Measurements from ENCODE around the gene DUS1L. TPM values are rescaled to one million over a fixed set of nuclear protein-coding genes. Genes with fewer than 3 reads are reported as not detected.

Gene DUS1L
- total and polyA plus RNA-seq, 5 donors, result 51.3 to 82.1 (median 60.0) TPM

DNA sequence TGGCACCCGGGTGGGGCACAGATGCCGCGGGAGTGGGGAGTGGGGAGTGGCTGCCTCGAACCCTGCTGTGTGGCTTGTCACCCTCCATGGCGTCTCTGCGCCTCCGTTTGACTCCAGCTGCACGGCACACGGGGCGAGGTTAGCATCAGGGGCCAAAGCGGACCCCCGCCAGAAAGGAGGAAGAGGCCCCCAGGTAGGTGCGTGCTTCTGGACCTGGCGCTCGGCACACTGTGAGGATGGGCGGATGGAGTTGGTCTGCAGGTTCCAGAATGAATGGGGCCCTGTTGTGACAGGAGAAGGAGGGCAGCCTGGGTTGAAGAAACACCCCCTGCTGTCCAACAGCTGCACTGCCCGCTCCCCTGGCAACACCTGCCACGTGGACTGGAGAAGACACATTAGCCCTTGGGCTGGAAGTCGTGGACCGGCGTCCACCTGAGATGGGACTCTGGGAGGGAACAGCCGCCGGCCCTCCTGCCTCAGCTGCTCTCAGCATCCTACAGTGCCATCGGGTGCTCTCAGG, 41.8 kb upstream of the DUS1L start:
- DNase-seq, result peak in 2 of 3 donors; percentile 51 to 70
- 87% methylated on average over 24 of the region's 24 CpGs for WGBS
- Histone ChIP-seq H3K4me3 (ENCODE audit: low read length) (no peak overlapping the region), H3K27ac (ENCODE audit: low read length) (no peak overlapping the region), H3K9me3 (ENCODE audit: control insufficient read depth, low read length) (no peaks in the 10 kb centered on the region), H3K27me3 (ENCODE audit: control insufficient read depth, insufficient read depth) (no peaks in the 10 kb centered on the region), H3K4me1 (ENCODE audit: control insufficient read depth, insufficient read depth, low read length) (no peaks in the 10 kb centered on the region)
- intact Hi-C loops (cut with DNase I), result no loop called here
- no peak for ATAC-seq

DNA sequence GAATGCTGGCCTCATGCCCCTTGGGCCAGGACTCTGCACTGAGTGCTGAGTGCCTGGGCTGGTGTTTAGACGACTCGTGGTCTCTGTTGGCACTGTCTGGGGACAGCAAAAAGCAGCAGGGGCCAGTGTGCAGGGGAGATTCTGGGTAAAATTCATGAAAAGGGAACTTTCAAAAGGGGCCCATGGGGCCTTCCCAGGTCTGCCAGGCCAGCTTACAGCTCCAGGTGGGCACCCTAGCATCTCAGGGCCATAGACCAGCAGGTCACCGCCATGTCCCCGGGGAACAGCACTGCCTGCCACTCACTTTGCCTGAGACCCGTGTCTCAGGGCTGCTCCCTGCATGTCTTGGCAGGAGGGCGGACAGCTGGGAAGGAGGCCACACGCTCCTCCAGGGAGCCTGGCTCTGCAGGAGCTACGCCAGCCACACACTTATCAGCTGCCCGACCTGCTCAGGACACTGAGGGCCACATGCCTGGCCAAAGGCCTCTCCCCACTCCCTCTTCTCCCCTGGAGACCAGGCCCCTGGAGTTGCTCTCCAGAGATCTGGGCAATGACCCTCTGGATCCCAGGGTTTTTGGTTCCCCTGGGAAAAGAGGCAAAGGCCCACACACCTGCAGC, 41.2 kb upstream of the DUS1L start:
- ATAC-seq (peak; percentile 10 to 44), DNase-seq (peak; percentile 48 to 86 (median 80))
- peak overlapping the region; percentile 37 for H3K27ac ChIP-seq (ENCODE audit: low read length)
- H3K4me3 ChIP-seq (ENCODE audit: low read length), result no peak overlapping the region
- intact Hi-C loops (cut with DNase I), result no loop called here
- no peaks in the 10 kb centered on the region for H3K27me3 ChIP-seq (ENCODE audit: control insufficient read depth, insufficient read depth)
- 43% methylated on average over 9 of the region's 9 CpGs for WGBS
- no peaks in the 10 kb centered on the region for H3K9me3 ChIP-seq (ENCODE audit: control insufficient read depth, low read length)
- no peaks in the 10 kb centered on the region for H3K4me1 ChIP-seq (ENCODE audit: control insufficient read depth, insufficient read depth, low read length)

DNA sequence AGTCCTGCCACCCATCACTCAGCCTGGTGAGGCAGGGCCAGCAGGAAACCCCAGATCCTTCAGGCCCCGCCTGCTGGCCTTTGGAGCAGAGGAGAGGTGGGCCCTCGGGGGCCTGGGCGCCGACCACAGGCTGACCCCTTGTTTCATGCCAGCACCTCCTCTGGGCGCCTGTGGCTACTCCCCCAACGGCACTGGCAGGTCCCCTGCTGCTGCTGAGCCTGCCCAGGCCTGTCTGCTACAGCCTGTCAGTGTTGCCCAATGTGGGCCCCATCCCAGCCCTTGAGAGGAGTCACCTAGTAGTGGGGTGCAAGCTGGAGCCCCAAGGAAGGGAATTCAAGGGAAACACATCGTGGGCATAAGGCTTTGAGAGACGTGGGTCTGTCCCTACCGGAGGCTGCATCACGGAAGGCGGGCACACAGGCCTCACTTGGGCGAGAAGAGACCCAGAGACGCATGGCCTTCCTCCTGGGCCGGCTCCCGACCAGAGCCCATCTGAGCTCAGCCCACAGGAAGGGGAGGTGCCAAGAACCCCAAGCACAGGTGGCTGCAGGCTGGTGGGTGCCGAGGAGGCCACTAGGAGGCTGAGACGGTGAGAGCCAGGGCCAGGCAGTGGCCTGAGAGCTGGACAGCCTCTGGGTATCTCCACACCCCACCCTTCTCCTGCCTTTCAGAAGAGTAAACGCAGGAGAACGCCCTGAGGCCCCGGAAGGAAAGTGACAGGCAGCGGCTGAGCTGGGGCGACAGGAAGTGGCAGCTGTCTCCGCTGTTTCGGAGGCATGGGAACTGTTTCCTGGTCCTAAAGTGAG, 40.5 kb upstream of the DUS1L start:
- DNase-seq (peak in 2 of 3 donors; percentile 49 to 61), ATAC-seq (peak; percentile 36 to 48)
- Histone ChIP-seq H3K4me1 (ENCODE audit: control insufficient read depth, insufficient read depth, low read length) (no peaks in the 10 kb centered on the region), H3K27ac (ENCODE audit: low read length) (peak overlapping the region; percentile 37), H3K4me3 (ENCODE audit: low read length) (no peak overlapping the region), H3K27me3 (ENCODE audit: control insufficient read depth, insufficient read depth) (no peaks in the 10 kb centered on the region), H3K9me3 (ENCODE audit: control insufficient read depth, low read length) (no peaks in the 10 kb centered on the region)
- 29% methylated on average over 24 of the region's 24 CpGs for WGBS
- intact Hi-C loops (cut with DNase I), result no loop called here

DNA sequence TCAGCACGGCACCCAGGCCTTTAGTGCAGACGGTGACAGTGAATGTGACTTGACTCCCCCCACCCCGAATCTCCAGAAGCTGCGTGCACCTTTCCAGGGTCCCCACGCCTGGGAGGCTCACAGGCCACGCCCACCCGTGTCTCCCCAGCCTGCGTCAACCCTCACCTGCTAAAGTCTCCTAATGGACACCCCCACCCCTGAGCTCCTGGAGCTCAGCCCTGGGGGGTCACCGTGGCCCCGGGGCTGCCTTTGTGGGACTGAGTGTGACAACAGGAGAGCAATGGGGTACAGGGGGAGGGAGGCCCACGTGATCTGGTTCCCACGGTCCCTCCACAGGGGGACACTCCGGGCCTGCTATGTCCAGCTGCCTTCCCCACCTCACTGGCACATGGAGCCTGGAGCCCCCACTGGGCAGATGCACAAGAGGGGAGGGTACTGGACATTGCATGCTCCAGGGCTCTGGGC, 39.8 kb upstream of the DUS1L start:
- no peaks in the 10 kb centered on the region for H3K27me3 ChIP-seq (ENCODE audit: control insufficient read depth, insufficient read depth)
- no peaks in the 10 kb centered on the region for H3K4me1 ChIP-seq (ENCODE audit: control insufficient read depth, insufficient read depth, low read length)
- H3K9me3 ChIP-seq (ENCODE audit: control insufficient read depth, low read length), result no peaks in the 10 kb centered on the region
- ATAC-seq, result no peak
- no peak overlapping the region for H3K27ac ChIP-seq (ENCODE audit: low read length)
- WGBS, result 88% methylated on average over 13 of the region's 13 CpGs
- DNase-seq, result peak in 2 of 3 donors; percentile 40 to 61
- H3K4me3 ChIP-seq (ENCODE audit: low read length), result no peak overlapping the region
- intact Hi-C loops (cut with DNase I), result no loop called here

DNA sequence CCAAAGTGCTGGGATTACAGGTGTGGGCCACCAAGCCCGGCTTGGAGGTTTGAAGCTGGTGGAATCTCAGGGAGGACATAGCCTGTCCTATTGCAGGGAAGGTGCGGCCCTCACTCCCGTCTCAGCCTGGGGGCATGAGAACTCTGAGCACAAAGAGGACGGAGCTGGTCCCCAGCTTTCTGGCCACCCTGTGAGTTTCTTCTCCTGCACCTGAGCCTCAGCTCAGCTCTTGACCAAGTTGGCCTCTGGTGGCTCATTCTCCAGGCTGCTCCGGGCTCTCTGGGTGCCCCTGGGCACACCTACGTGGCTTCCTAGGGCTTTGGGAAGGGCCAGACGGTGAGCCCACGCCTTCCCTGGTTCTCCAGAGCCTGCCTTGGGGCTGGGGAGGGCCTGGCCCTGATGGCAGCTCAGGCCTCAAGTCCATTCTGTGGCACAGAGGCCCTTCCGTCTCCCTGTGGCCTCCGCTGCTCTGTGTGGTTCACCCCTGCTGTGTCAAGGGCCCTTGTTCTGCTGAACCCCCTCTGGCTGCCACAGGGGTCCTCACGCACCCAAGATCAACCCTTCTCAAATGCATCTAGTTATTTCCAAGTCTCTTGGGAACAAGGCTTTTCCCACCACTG, 39.3 kb upstream of the DUS1L start:
- intact Hi-C loops (cut with DNase I), result no loop called here

DNA sequence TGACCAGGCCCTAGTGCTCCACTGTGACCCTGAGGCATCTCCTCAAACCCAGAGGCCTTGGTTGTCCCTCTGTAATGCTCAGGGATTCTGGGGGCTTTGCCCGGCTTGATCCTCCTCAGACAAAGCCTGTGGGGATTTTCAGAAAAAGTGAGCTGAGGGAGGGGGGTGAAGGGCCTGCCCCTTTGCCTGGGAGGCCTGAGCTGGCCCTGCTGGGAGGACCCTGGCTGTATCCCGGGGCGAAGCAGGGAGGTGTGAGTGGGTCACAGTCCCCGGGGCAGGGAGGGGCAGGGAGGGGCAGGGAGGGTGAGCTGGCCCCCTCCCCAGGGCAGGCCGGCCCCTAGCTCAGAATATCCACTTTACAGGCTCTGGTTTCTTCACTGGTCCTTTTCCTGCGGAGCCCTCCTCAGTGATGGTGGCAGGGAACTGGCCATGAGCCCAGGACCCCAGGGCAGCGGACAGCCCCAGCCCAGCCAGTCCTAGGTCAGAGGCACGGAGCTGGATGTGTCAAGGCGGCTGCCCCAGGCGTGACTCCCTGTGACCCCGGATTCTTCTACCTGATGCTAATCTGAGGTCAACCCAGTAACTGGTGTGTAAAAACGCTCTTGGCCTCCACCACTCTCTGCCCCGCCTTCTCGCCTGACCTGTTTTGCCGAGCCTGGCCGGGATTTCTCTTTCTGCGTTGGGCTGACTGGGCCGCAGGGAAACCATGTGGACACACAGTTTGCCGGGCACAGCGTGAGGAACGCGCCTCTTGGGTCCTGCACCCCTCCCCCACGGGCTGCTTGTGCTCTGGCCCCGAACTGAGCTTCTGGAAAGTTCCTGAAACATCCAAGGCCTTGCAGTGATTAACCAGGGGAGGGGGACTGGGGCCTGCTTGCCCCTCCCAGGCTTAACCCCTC, 38.2 kb upstream of the DUS1L start:
- no peaks in the 10 kb centered on the region for H3K27me3 ChIP-seq (ENCODE audit: control insufficient read depth, insufficient read depth)
- H3K4me3 ChIP-seq (ENCODE audit: low read length), result no peak overlapping the region
- DNase-seq, result peak; percentile 74 to 91 (median 88)
- intact Hi-C loops (cut with DNase I), result no loop called here
- no peaks in the 10 kb centered on the region for H3K9me3 ChIP-seq (ENCODE audit: control insufficient read depth, low read length)
- H3K27ac ChIP-seq (ENCODE audit: low read length), result peak overlapping the region; percentile 3
- H3K4me1 ChIP-seq (ENCODE audit: control insufficient read depth, insufficient read depth, low read length), result no peaks in the 10 kb centered on the region
- ATAC-seq, result peak; percentile 21 to 22
- 36% methylated on average over 24 of the region's 24 CpGs for WGBS

More for the DNA sequence above, 39.3 kb upstream of the DUS1L start:
- no peak overlapping the region for H3K4me3 ChIP-seq (ENCODE audit: low read length)
- peak in 2 of 3 donors; percentile 41 to 47 for DNase-seq
- ATAC-seq, result no peak
- no peaks in the 10 kb centered on the region for H3K9me3 ChIP-seq (ENCODE audit: control insufficient read depth, low read length)
- H3K27ac ChIP-seq (ENCODE audit: low read length), result no peak overlapping the region
- WGBS, result 96% methylated on average over 11 of the region's 11 CpGs
- no peaks in the 10 kb centered on the region for H3K4me1 ChIP-seq (ENCODE audit: control insufficient read depth, insufficient read depth, low read length)
- no peaks in the 10 kb centered on the region for H3K27me3 ChIP-seq (ENCODE audit: control insufficient read depth, insufficient read depth)

DNA sequence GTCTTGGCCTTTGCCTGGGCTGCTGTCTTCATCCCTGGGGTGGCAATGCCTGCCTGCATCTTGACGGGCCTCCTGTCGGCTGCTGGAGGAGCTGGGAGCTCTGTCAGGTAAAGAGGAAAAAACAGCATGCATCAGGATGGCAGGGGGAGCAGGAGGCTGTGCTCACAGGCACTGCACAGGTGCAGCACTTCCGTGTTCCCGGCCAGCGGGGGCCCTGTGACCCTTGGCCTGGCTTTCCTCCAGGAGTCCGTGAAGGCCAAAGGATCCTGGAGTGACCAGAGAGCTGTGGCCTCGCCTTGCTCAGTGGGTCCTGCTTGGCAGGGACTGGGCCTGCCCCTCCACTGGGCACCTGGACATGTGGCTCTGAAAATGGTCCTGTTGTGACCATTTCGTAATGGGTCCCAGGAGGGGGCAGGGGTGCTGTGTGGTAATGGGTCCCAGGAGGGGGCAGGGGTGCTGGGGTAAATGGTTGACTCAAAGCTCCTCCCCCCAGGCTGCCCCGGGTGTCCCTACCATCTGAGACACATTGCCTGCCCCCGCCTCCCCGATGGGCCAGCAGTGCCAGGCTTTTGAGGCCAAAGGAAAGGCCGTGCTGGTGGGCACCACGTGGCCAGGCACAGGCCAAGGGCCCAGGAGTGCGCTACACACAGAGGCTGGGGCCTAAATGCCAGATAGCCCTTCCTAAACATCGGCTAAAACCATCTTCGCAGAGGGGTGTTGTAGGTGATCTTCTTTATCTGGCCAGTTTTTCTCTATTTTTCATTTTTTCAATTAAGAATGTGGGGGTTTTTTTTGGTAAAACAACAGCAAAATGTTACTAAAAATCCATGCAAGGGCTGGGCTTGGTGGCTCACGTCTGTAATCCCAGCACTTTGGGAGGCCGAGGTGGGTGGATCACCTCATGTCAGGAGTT, 36.4 kb upstream of the DUS1L start:
- 68% methylated on average over 18 of the region's 18 CpGs for WGBS
- intact Hi-C loops (cut with DNase I), result no loop called here
- H3K4me3 ChIP-seq (ENCODE audit: low read length), result no peak overlapping the region
- H3K27me3 ChIP-seq (ENCODE audit: control insufficient read depth, insufficient read depth), result no peaks in the 10 kb centered on the region
- no peak overlapping the region for H3K27ac ChIP-seq (ENCODE audit: low read length)
- DNase-seq, result peak; percentile 26 to 62 (median 57)
- H3K4me1 ChIP-seq (ENCODE audit: control insufficient read depth, insufficient read depth, low read length), result peaks cover under 1% of the 10 kb centered on the region
- no peak for ATAC-seq
- H3K9me3 ChIP-seq (ENCODE audit: control insufficient read depth, low read length), result no peaks in the 10 kb centered on the region

DNA sequence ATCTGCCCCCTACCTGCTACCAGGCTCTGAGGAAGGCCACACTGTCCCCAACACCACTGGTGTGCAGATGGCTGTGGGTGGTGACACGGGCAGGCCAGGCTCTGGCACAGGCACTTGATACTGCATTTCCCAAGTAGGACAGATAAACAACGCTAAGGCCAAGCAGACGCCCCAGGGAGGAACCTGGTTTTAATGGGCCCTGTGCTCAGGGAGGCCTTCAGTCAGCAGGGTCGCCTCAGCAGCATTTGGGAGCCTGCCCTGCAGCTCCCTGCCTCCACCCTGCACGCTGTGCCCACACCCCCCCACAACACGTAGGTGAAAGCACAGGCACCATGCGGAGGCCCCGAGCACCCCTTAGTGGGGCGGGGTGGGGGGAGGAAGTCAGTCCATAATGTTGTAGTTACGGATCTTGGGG, 35.7 kb upstream of the DUS1L start:
- 61% methylated on average over 10 of the region's 10 CpGs for WGBS
- Histone ChIP-seq H3K4me3 (ENCODE audit: low read length) (no peak overlapping the region), H3K9me3 (ENCODE audit: control insufficient read depth, low read length) (no peaks in the 10 kb centered on the region), H3K27ac (ENCODE audit: low read length) (no peak overlapping the region), H3K27me3 (ENCODE audit: control insufficient read depth, insufficient read depth) (no peaks in the 10 kb centered on the region), H3K4me1 (ENCODE audit: control insufficient read depth, insufficient read depth, low read length) (peaks cover 6% of the 10 kb centered on the region)
- no peak for ATAC-seq
- intact Hi-C loops (cut with DNase I), result no loop called here
- DNase-seq, result peak in 2 of 3 donors; percentile 63 to 65

DNA sequence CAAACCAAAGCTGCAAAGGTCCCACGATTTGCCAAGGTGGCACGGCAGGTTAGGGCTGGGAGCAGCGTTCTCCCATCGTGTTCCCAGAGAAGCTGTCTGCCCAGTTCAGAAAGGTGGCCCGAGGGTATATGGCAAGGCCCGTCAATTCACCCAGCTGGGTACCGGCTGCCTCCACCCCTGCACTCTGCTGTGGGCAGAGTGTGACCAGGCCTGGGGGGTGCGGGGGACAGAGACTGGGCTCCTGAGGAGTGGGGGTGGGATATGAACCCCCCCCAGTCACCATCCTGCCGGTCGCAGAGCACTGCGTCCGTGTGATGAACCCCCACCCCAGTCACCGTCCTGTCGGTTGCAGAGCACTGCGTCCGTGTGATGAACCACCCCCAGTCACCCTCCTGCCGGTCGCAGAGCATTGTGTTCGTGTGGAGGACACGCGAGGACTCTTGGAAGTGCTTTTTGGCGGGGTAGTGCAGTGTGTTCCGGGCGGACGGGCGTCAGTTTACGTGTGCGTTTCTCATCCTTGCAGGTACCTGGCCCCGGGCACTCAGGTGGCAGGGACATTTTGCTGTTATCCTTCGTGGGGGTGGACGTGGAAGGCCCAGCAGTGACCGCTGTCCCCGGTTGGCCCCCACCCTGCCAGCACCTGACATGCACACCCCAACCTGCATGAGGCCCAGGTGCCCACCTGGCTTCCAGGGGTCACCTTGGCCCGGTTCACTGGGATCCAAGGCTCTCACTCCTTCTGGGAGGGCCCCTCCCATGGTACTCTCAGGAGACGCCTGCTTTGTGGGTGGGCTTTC, 35.1 kb upstream of the DUS1L start:
- ATAC-seq (no peak), DNase-seq (peak in 2 of 3 donors; percentile 54 to 62)
- no peaks in the 10 kb centered on the region for H3K27me3 ChIP-seq (ENCODE audit: control insufficient read depth, insufficient read depth)
- H3K4me1 ChIP-seq (ENCODE audit: control insufficient read depth, insufficient read depth, low read length), result peaks cover 6% of the 10 kb centered on the region
- H3K4me3 ChIP-seq (ENCODE audit: low read length), result no peak overlapping the region
- H3K27ac ChIP-seq (ENCODE audit: low read length), result no peak overlapping the region
- intact Hi-C loops (cut with DNase I), result no loop called here
- no peaks in the 10 kb centered on the region for H3K9me3 ChIP-seq (ENCODE audit: control insufficient read depth, low read length)
- 89% methylated on average over 35 of the region's 35 CpGs for WGBS

Data from right cardiac atrium (tissue), 5 donors.